ENCODE measurements around the gene GSE1. TPM values are rescaled to one million over a fixed set of nuclear protein-coding genes. Genes with fewer than 3 reads are reported as not detected.

The GSE1 gene
- total and polyA plus RNA-seq, 2 of the 13 experiments (the other 11 are each of a cell fraction or from before 2014, with no cell fraction given): 16.1 to 31.2 TPM

DNA sequence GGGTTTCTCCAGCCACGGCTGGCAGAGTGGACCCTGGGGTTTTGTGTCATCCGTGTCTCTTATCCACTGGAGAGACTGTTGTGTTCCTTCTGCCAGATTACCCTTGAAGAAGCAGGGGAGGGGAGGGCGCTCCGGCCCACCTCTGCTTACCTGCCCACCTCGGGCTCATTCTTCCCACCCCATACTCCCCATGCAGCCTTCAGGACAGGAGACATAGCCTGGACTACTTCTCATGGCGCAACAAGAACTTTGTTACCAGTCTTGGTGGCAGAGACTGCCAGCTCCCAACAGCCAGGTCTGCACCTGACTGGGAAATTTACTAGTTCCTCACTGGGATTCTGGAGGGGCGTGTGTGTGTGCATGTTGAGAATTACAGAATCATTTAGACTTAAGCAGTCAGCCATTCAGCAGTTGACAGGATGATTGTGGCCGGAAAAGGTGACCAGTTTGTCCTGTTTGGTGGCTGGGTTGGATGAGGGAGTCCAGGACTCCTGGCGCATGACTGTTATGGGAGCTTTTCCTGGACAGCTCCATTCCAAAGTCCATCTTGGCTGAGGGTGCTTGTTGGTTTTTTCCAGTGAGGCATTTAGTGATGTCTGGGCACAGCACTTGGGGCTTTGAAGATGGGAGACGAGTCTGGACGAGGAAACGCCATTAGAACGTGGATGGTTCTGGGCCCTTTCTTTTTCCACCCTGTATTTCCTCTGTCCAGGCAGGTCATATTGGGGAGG lies 8.7 kb downstream of the GSE1 start (continued):
- TF ChIP-seq ZNF552 (CRISPR knock-in tag; IDR thresholded peaks at IDR 0.05; ENCODE audit: borderline replicate concordance) (no peak), ADNP (CRISPR knock-in tag; IDR thresholded peaks at IDR 0.05) (no peak), ZMYM2 (CRISPR knock-in tag; IDR thresholded peaks at IDR 0.05) (peak; percentile 51; the same call in 1 of the 2 replicates), ZFP62 (CRISPR knock-in tag; IDR thresholded peaks at IDR 0.05) (no peak), ZFP36 (IDR thresholded peaks at IDR 0.05; ENCODE audit: borderline replicate concordance, low read depth, low read length, partially characterized antibody) (no peak), CCDC6 (CRISPR knock-in tag; IDR thresholded peaks at IDR 0.05) (no peak), SMARCE1 (IDR thresholded peaks at IDR 0.05; ENCODE audit: borderline replicate concordance) (no peak), YEATS4 (CRISPR knock-in tag; IDR thresholded peaks at IDR 0.05; ENCODE audit: borderline replicate concordance) (no peak; the same call in 1 of the 2 replicates), HMG20B (CRISPR knock-in tag; conservative IDR thresholded peaks at IDR 0.05) (no peak), SAP130 (CRISPR knock-in tag; IDR thresholded peaks at IDR 0.05; ENCODE audit: low read depth) (peak; percentile 99), ZNF451 (CRISPR knock-in tag; IDR thresholded peaks at IDR 0.05) (no peak), ZFP41 (CRISPR knock-in tag; IDR thresholded peaks at IDR 0.05; ENCODE audit: borderline replicate concordance) (no peak), ZNF20 (CRISPR knock-in tag; IDR thresholded peaks at IDR 0.05) (no peak), SATB2 (CRISPR knock-in tag; IDR thresholded peaks at IDR 0.05) (no peak), ZNF33B (CRISPR knock-in tag; IDR thresholded peaks at IDR 0.05) (no peak), PHF20 (CRISPR knock-in tag; IDR thresholded peaks at IDR 0.05) (no peak), SPEN (CRISPR knock-in tag; IDR thresholded peaks at IDR 0.05; ENCODE audit: low read depth) (peak; percentile 61; the same call in 1 of the 2 replicates)
- TF ChIP-seq, protein P1, sequence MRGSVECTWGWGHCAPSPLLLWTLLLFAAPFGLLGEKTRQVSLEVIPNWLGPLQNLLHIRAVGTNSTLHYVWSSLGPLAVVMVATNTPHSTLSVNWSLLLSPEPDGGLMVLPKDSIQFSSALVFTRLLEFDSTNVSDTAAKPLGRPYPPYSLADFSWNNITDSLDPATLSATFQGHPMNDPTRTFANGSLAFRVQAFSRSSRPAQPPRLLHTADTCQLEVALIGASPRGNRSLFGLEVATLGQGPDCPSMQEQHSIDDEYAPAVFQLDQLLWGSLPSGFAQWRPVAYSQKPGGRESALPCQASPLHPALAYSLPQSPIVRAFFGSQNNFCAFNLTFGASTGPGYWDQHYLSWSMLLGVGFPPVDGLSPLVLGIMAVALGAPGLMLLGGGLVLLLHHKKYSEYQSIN (CRISPR knock-in tag; IDR thresholded peaks at IDR 0.05; ENCODE audit: borderline replicate concordance): no peak
- TF ChIP-seq, protein P2, sequence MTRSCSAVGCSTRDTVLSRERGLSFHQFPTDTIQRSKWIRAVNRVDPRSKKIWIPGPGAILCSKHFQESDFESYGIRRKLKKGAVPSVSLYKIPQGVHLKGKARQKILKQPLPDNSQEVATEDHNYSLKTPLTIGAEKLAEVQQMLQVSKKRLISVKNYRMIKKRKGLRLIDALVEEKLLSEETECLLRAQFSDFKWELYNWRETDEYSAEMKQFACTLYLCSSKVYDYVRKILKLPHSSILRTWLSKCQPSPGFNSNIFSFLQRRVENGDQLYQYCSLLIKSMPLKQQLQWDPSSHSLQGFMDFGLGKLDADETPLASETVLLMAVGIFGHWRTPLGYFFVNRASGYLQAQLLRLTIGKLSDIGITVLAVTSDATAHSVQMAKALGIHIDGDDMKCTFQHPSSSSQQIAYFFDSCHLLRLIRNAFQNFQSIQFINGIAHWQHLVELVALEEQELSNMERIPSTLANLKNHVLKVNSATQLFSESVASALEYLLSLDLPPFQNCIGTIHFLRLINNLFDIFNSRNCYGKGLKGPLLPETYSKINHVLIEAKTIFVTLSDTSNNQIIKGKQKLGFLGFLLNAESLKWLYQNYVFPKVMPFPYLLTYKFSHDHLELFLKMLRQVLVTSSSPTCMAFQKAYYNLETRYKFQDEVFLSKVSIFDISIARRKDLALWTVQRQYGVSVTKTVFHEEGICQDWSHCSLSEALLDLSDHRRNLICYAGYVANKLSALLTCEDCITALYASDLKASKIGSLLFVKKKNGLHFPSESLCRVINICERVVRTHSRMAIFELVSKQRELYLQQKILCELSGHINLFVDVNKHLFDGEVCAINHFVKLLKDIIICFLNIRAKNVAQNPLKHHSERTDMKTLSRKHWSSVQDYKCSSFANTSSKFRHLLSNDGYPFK (CRISPR knock-in tag; IDR thresholded peaks at IDR 0.05; ENCODE audit: borderline replicate concordance): no peak
- TF ChIP-seq, protein P3, sequence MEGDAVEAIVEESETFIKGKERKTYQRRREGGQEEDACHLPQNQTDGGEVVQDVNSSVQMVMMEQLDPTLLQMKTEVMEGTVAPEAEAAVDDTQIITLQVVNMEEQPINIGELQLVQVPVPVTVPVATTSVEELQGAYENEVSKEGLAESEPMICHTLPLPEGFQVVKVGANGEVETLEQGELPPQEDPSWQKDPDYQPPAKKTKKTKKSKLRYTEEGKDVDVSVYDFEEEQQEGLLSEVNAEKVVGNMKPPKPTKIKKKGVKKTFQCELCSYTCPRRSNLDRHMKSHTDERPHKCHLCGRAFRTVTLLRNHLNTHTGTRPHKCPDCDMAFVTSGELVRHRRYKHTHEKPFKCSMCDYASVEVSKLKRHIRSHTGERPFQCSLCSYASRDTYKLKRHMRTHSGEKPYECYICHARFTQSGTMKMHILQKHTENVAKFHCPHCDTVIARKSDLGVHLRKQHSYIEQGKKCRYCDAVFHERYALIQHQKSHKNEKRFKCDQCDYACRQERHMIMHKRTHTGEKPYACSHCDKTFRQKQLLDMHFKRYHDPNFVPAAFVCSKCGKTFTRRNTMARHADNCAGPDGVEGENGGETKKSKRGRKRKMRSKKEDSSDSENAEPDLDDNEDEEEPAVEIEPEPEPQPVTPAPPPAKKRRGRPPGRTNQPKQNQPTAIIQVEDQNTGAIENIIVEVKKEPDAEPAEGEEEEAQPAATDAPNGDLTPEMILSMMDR (CRISPR knock-in tag; IDR thresholded peaks at IDR 0.05): no peak
- TF ChIP-seq, protein P4, sequence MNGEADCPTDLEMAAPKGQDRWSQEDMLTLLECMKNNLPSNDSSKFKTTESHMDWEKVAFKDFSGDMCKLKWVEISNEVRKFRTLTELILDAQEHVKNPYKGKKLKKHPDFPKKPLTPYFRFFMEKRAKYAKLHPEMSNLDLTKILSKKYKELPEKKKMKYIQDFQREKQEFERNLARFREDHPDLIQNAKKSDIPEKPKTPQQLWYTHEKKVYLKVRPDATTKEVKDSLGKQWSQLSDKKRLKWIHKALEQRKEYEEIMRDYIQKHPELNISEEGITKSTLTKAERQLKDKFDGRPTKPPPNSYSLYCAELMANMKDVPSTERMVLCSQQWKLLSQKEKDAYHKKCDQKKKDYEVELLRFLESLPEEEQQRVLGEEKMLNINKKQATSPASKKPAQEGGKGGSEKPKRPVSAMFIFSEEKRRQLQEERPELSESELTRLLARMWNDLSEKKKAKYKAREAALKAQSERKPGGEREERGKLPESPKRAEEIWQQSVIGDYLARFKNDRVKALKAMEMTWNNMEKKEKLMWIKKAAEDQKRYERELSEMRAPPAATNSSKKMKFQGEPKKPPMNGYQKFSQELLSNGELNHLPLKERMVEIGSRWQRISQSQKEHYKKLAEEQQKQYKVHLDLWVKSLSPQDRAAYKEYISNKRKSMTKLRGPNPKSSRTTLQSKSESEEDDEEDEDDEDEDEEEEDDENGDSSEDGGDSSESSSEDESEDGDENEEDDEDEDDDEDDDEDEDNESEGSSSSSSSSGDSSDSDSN (CRISPR knock-in tag; IDR thresholded peaks at IDR 0.05): no peak
- TF ChIP-seq, protein P5, sequence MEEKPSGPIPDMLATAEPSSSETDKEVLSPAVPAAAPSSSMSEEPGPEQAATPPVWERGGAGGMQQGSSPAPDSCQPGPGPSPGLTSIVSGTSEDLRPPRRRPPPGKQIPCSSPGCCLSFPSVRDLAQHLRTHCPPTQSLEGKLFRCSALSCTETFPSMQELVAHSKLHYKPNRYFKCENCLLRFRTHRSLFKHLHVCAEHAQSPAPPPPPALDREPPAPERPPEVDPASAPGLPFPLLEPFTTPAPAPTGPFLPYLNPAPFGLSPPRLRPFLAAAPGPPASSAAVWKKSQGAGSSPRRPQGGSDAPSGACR (CRISPR knock-in tag; IDR thresholded peaks at IDR 0.05): no peak
